A673 (cell line): Measurements from ENCODE around the gene GPHN. TPM values are rescaled to one million over a fixed set of nuclear protein-coding genes. Genes with fewer than 3 reads are reported as not detected.
A peak's percentile ranks its signal among the peaks of the same experiment; 100 is the strongest.

Experiments used
- BruUV-seq: library from RNA; stranded (reverse); fragments of 400-500 nt; replicated peaks from 2 replicates; lab custom pipeline; 2021; lab: Mats Ljungman, UMichigan
- CTCF ChIA-PET: fragments of 300-600 bp; sonication (Branson Sonifier 250); formaldehyde crosslinking; loops from one replicate; lab custom pipeline; 2022; ENCODE audit warnings: antibody characterized with exemption; lab: Charles Lee
- POLR2A ChIA-PET: fragments of 300-600 bp; sonication (Branson Sonifier 250); formaldehyde crosslinking; loops from one replicate; lab custom pipeline; 2022; ENCODE audit warnings: antibody characterized with exemption; ENCODE audit not compliant: low non-redundant PET; lab: Charles Lee
- DNase-seq: peaks from one replicate; pipeline ENCODE4 v3.0.0-alpha.2; 2015; ENCODE audit warnings: low spot score
- H3K27ac ChIP-seq: fragments of 200-600 bp; sonication (generic); 2 replicates; pipeline ENCODE4 v1.5.1; 2016; ENCODE audit warnings: mixed run types, low read depth, mild to moderate bottlenecking, mixed read lengths, antibody characterized with exemption, low read length; ENCODE audit not compliant: poor library complexity, severe bottlenecking
- H3K27me3 ChIP-seq: fragments of 200-600 bp; sonication (generic); replicated peaks from 2 replicates; pipeline ENCODE4 v1.6.1; 2017; ENCODE audit warnings: mixed run types, low read depth, mild to moderate bottlenecking, mixed read lengths, antibody characterized with exemption, low read length; ENCODE audit not compliant: insufficient read depth, poor library complexity
- H3K36me3 ChIP-seq: fragments of 200-600 bp; sonication (generic); 2 replicates; pipeline ENCODE4 v1.6.1; 2016; ENCODE audit warnings: mixed run types, mild to moderate bottlenecking, mixed read lengths, antibody characterized with exemption, low read length; ENCODE audit not compliant: insufficient read depth, poor library complexity, severe bottlenecking
- H3K4me1 ChIP-seq: fragments of 200-600 bp; sonication (generic); 2 replicates; pipeline ENCODE4 v1.6.1; 2017; ENCODE audit warnings: mixed run types, mild to moderate bottlenecking, mixed read lengths, antibody characterized with exemption, low read length; ENCODE audit not compliant: insufficient read depth, poor library complexity, severe bottlenecking
- H3K4me3 ChIP-seq: fragments of 200-600 bp; sonication (generic); 2 replicates; pipeline ENCODE4 v1.5.1; 2016; ENCODE audit warnings: low read depth, mixed run types, mild to moderate bottlenecking, mixed read lengths, low read length; ENCODE audit not compliant: poor library complexity, severe bottlenecking
- H3K9me3 ChIP-seq: fragments of 200-600 bp; sonication (generic); 2 replicates; pipeline ENCODE4 v1.6.1; 2016; ENCODE audit warnings: mixed run types, low read depth, mild to moderate bottlenecking, mixed read lengths, antibody characterized with exemption, low read length; ENCODE audit not compliant: poor library complexity, severe bottlenecking
- EZH2 ChIP-seq: fragments of 200-600 bp; sonication (generic); IDR thresholded peaks from 2 replicates; pipeline ENCODE4 v1.6.1; 2017; ENCODE audit warnings: borderline replicate concordance, low read depth, mild to moderate bottlenecking, mixed read lengths, antibody characterized with exemption, low read length; ENCODE audit not compliant: poor library complexity, severe bottlenecking
- intact Hi-C: fragments of 100-400 bp; cut with micrococcal nuclease; formaldehyde crosslinking; loops from one replicate; pipeline ENCODE4 v1.10.0; 2022; ENCODE audit not compliant: unreplicated experiment
- total RNA-seq: library from RNA; stranded (reverse); gene quantifications from 2 replicates; pipeline ENCODE4 v1.2.3, GENCODE V29; 2021
- TF ChIP-seq, protein P1 (sequence below): fragments of 300-800, 200-600 bp; sonication (generic); conservative IDR thresholded peaks from 2 replicates; pipeline ENCODE4 v1.5.1; 2017; ENCODE audit warnings: low read depth, mild to moderate bottlenecking, antibody characterized with exemption, low read length, moderate library complexity, mixed read lengths

Gene GPHN
- total RNA-seq, 1 experiment from 2014 or later: 30.3 TPM

DNA sequence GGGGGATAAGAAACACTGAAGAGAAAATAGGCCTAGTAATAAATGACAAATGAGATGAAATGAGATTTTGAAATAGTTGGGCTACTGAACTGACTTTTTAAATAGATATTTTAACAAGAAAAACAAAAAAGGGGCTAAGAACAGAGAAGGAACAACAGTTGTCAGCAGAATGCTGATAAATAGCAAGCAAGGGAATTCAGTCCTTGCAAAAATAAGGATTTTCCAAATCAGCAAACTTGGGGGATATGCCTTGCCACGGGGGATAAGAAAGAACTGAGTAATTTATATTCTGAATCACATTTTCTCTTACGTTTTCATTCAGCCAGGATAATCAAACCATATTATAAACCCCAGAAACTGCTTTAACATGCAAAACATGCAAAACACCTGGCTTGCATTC lies 34.7 kb upstream of the GPHN start:
- DNase-seq: no peak
- TF ChIP-seq, protein P1, sequence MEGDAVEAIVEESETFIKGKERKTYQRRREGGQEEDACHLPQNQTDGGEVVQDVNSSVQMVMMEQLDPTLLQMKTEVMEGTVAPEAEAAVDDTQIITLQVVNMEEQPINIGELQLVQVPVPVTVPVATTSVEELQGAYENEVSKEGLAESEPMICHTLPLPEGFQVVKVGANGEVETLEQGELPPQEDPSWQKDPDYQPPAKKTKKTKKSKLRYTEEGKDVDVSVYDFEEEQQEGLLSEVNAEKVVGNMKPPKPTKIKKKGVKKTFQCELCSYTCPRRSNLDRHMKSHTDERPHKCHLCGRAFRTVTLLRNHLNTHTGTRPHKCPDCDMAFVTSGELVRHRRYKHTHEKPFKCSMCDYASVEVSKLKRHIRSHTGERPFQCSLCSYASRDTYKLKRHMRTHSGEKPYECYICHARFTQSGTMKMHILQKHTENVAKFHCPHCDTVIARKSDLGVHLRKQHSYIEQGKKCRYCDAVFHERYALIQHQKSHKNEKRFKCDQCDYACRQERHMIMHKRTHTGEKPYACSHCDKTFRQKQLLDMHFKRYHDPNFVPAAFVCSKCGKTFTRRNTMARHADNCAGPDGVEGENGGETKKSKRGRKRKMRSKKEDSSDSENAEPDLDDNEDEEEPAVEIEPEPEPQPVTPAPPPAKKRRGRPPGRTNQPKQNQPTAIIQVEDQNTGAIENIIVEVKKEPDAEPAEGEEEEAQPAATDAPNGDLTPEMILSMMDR: no peak
- no peak for TF ChIP-seq EZH2
- H3K9me3 ChIP-seq: peaks cover 19% of the 10 kb centered on the region
- no peak overlapping the region for H3K4me3 ChIP-seq
- ChIA-PET CTCF (no interaction called here), POLR2A (no interaction called here)
- no peaks in the 10 kb centered on the region for H3K4me1 ChIP-seq
- H3K27ac ChIP-seq: no peak overlapping the region
- intact Hi-C loops: no loop called here
- H3K36me3 ChIP-seq: no peaks in the 10 kb centered on the region
- no peaks in the 10 kb centered on the region for H3K27me3 ChIP-seq
- BruUV-seq: no TSS peak

DNA sequence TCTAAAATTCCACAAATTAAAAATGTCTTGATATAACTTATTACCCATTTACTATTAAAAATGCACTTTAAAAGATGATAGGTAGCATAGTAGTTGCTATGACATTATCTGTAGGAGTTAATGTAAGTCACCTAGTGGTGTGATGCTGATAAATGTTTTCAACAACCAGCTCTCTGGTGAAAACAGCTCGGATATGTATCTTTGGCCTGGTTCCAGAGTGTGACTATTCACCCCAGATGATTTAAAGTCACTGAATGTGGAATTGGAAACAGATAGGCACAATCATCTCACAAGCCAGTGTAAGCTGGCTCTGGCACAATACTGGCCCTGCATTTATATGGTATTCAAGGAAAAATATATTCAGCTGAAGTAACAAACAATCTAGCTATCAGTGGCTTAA lies 31.0 kb upstream of the GPHN start:
- BruUV-seq: no TSS peak
- H3K27me3 ChIP-seq: no peaks in the 10 kb centered on the region
- TF ChIP-seq, protein P1: no peak
- TF ChIP-seq EZH2: no peak
- H3K27ac ChIP-seq: no peak overlapping the region
- H3K9me3 ChIP-seq: no peaks in the 10 kb centered on the region
- no peak overlapping the region for H3K4me3 ChIP-seq
- intact Hi-C loops: no loop called here
- H3K4me1 ChIP-seq: no peaks in the 10 kb centered on the region
- DNase-seq: peak; percentile 21
- ChIA-PET POLR2A (no interaction called here), CTCF (no interaction called here)
- no peaks in the 10 kb centered on the region for H3K36me3 ChIP-seq

DNA sequence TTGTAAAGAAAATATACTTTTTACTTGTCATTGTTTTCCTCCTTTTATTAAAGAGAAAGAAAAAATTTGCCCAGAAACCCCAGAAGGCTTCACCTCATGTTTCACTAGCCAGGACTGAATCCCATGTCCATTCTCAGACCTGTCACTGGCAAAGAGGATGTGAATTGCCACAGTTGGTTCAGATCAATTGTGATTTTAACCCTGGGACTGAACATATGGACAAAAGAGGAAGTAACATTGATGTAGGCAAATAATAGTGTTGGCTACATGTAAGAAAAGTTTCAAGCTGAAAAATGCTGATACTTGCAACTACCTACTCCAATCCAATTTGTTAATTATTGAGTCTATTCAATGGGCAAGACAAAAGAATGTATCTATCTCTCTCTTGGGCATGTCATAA lies 30.4 kb upstream of the GPHN start:
- ChIA-PET CTCF (no interaction called here), POLR2A (no interaction called here)
- Histone ChIP-seq H3K27ac (no peak overlapping the region), H3K4me1 (no peaks in the 10 kb centered on the region), H3K9me3 (no peaks in the 10 kb centered on the region), H3K4me3 (no peak overlapping the region), H3K36me3 (no peaks in the 10 kb centered on the region), H3K27me3 (no peaks in the 10 kb centered on the region)
- intact Hi-C loops: no loop called here
- no peak for DNase-seq
- TF ChIP-seq EZH2: no peak
- TF ChIP-seq, protein P1: no peak
- BruUV-seq: no TSS peak
